ENCODE data around the gene DNAH14. TPM values are rescaled to one million over a fixed set of nuclear protein-coding genes. Genes with fewer than 3 reads are reported as not detected.
A peak's percentile ranks its signal among the peaks of the same experiment; 100 is the strongest.

Gene DNAH14
- total RNA-seq, 2 experiments from 2014 or later: 1.8 to 2.3 TPM

DNA sequence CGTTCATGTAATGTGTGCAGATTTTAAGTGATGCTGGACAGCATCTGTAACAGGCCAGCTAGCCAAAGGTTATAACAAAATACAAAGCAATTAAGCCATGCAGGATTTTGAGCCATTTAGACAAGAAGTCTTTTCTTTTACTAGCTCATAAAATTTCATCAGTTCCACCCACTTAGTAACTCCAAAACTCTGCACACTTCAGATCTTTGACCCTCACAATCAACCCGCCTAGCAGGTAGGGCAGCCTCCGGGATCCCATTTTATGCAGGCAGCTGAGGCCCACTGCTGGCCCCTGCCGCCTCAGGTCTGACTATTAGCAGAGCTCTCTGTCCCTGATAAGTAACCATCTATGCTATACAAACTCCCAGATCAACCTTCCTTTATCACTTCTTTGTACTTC lies 489.1 kb downstream of the DNAH14 start:
- DNase-seq (no peak), ATAC-seq (no peak)
- Mint-ChIP-seq H3K4me1 (ENCODE audit: low read depth) (peaks cover 31% of the 10 kb centered on the region), H3K4me3 (no peak overlapping the region), H3K36me3 (ENCODE audit: low read depth) (peaks cover 70% of the 10 kb centered on the region), H3K27me3 (no peaks in the 10 kb centered on the region), H3K27ac (no peak overlapping the region), H3K9me3 (no peaks in the 10 kb centered on the region)
- ChIA-PET POLR2A (interaction anchor here (0.6 to 1.5 kb wide), 3 partner anchors 10 to 95 kb away, joined by 3 to 5 read pairs (median 3); no protein-coding TSS in a partner anchor), CTCF (interaction anchor here (1.3 kb wide), 2 partner anchors 22 to 27 kb away, joined by 3 read pairs; no protein-coding TSS in a partner anchor)
- intact Hi-C loops (cut with micrococcal nuclease): no loop called here
- TF ChIP-seq CTCF (IDR thresholded peaks at IDR 0.05): no peak

DNA sequence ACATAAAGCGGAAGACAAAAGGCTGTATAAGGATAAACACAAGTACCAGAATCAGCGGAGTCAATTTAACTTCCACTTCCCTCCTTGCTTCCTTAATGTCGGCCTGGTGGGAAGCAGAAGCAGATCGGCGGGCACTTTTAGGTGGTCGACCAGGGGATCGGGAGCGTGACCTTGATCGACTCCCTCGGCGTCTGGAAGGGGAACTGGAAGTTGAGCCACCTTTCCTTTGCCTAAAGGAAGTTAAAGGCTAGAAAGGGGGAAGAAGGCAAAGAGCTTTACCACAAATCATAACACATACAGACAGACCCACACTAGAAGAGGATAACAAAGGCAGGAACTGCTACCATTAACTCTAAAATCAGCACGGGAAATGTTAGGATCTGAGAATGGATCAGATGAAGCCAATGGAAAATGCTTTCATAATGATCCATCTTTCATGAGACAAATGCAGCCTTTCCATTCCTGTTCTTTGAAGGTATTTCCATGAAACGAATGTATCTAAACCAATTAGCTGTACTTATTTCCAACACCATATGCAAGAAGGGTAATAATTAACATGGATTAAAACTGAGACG lies 492.6 kb downstream of the DNAH14 start:
- ATAC-seq: no peak
- no peak for TF ChIP-seq CTCF (IDR thresholded peaks at IDR 0.05)
- POLR2A ChIA-PET: no interaction called here
- H3K27ac Mint-ChIP-seq: no peak overlapping the region
- peaks cover 54% of the 10 kb centered on the region for H3K4me1 Mint-ChIP-seq (ENCODE audit: low read depth)
- intact Hi-C loops (cut with micrococcal nuclease): no loop called here
- DNase-seq: no peak
- CTCF ChIA-PET: interaction anchor here (1.6 kb wide), 1 partner anchor 52 kb away, joined by 7 read pairs; no protein-coding TSS in a partner anchor
- no peaks in the 10 kb centered on the region for H3K9me3 Mint-ChIP-seq
- H3K36me3 Mint-ChIP-seq (ENCODE audit: low read depth): peaks cover 61% of the 10 kb centered on the region
- no peaks in the 10 kb centered on the region for H3K27me3 Mint-ChIP-seq
- H3K4me3 Mint-ChIP-seq: no peak overlapping the region

GRCh38 chr1:225422795-225423517 lies 493.5 kb downstream of the DNAH14 start:
- ChIA-PET CTCF (interaction anchor here (2.9 kb wide), 1 partner anchor 52 kb away, joined by 14 read pairs; no protein-coding TSS in a partner anchor), POLR2A (no interaction called here)
- intact Hi-C loops (cut with micrococcal nuclease): no loop called here
- TF ChIP-seq CTCF (IDR thresholded peaks at IDR 0.05): no peak
- H3K36me3 Mint-ChIP-seq (ENCODE audit: low read depth): peaks cover 57% of the 10 kb centered on the region
- H3K9me3 Mint-ChIP-seq: no peaks in the 10 kb centered on the region
- ATAC-seq (no peak), DNase-seq (no peak)
- H3K27ac Mint-ChIP-seq: peak overlapping the region; percentile 69
- no peak overlapping the region for H3K4me3 Mint-ChIP-seq
- peaks cover 51% of the 10 kb centered on the region for H3K4me1 Mint-ChIP-seq (ENCODE audit: low read depth)
- no peaks in the 10 kb centered on the region for H3K27me3 Mint-ChIP-seq

DNA sequence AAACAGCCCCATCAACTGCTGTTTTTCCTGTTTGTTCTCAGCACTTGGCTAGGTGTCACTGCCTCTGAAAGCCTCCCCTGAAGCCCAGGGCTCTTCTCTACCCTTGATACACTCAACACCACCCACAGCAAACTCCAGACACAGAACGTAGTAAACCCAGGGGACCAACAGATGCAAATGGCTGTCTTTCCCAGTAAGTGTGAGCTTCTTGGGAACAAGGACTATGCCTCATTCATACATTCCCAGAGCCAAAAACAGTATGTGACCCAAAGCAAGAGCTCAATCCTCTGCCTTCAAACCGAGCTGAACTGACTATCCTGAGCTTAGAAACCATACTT lies 494.0 kb downstream of the DNAH14 start:
- peaks cover 51% of the 10 kb centered on the region for H3K4me1 Mint-ChIP-seq (ENCODE audit: low read depth)
- ChIA-PET POLR2A (no interaction called here), CTCF (interaction anchor here (1.5 to 2.9 kb wide), 2 partner anchors 44 to 51 kb away, joined by 3 to 14 read pairs; no protein-coding TSS in a partner anchor)
- H3K27ac Mint-ChIP-seq: peak overlapping the region; percentile 69
- H3K9me3 Mint-ChIP-seq: no peaks in the 10 kb centered on the region
- DNase-seq (no peak), ATAC-seq (no peak)
- TF ChIP-seq CTCF (IDR thresholded peaks at IDR 0.05): no peak
- H3K27me3 Mint-ChIP-seq: no peaks in the 10 kb centered on the region
- intact Hi-C loops (cut with micrococcal nuclease): no loop called here
- H3K4me3 Mint-ChIP-seq: no peak overlapping the region
- H3K36me3 Mint-ChIP-seq (ENCODE audit: low read depth): peaks cover 52% of the 10 kb centered on the region
